HG03469 (cell line): Measurements from ENCODE around the gene IAH1.
A peak's percentile ranks its signal among the peaks of the same experiment; 100 is the strongest.

ENCODE experiments used
- ATAC-seq: cut with Tn5 transposase; IDR thresholded peaks from one replicate; pipeline ENCODE4 v1.9.1; 2021; ENCODE audit warnings: mild to moderate bottlenecking, moderate library complexity, moderate number of reproducible peaks; ENCODE audit not compliant: unreplicated experiment

IAH1 gene, protein sequence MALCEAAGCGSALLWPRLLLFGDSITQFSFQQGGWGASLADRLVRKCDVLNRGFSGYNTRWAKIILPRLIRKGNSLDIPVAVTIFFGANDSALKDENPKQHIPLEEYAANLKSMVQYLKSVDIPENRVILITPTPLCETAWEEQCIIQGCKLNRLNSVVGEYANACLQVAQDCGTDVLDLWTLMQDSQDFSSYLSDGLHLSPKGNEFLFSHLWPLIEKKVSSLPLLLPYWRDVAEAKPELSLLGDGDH

DNA sequence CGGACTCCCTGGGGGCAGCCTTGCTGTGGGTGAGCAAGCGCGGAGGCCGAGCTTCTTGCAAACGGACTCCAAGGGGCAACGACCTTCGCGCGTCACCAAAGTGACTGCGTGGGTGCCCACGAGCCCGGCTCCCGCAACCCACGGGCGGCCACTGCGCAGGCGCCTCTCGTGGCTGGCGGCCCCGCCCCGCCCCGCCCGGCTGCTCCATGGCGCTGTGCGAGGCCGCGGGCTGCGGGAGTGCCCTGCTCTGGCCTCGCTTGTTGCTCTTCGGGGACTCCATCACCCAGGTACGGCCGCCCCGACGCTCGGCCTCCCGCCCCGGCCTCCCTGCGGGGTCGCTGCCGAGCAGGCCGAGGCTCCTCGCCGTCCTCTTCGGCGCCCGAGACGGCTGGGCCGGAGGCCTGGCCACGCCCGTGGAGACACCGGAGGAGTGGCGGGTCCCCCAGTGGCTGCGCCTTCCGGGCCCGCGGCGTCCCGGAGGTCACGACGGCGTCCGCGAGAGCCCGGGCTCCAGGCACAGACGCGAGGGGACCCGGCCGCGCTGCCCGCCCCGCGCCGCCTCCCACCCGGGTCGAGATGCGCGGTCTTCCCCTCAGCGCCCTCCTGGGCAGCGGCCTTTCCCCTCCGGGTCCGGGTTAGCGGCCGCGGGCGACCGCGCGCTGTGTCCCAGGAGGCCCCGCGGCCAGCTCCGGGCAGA lies at the start of gene IAH1:
IAH1 (plus strand) TSS at position 191 of the 697 bp plus-strand sequence; CDS start at position 207, 16 bp downstream.
- ATAC-seq = peak; percentile 55

DNA sequence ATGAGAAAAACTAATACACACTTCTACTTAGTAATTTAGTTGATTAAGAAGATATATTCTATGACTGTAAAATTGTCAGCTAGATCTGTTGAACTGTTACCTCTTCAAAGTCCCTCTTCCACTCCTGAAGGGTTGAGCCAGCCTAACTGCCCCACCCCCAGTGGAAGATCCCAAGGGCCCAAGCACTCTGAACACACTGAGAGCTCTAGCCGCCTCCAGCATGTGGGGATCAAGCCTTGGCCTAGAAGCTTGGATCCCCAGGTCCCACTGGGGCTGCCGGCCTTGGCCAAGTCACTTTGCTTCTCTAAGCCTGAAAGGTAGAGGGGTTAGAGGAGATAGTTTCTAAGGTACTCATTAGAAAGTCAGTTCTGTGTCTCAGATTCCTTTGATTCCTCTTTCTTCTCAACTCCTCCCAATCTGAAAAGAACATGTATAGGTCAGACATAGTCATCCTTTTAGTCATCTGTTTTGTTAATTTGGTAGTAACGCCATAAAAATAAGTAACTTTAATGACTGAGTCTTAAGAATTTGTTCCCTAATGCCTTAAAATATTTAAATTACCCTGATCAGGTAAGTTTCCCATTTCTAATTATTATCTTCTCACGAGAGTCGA lies 45.3 kb upstream of the IAH1 start:
- ATAC-seq = no peak

DNA sequence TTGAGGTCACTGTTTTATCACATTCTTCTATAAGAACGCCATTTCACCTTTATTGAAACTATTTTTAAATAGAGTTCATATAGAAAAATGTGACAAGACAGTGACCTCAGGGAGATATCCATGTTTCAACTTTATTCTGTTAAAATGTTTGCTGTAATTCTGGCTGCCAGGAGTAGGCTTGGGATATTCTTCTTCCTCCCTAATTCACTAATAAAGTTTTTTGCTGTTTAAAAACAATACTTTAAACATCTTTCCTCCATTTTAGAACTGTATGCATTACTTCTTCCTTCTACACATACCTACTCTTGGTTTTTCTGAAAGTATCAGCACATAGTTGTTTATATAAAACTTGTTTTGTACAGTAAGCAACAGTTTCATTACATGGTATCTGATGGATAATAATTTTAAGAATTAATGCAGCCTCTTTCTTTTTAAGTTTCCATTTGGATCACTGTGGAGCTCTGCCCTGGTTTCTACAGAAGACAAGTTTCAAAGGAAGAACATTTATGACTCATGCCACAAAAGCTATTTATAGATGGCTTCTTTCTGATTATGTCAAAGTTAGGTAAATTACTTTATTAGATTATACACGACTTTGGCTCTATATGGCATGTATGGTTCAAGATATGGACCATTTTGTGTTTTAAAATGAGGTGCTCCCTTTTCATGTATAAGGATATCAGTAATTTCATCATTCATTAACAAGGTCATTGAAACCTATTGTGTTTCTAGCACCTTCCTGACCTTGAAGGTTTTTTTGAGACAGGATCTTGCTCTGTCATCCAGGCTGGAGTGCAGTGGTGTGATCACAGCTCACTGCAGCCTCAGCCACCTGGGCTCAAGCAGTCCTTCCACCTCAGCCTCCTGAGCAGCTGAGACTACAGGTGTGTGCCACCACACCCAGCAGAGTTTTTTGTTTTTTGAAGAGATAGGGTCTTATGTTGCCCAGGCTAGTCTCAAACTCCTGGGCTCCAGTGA lies 43.7 kb upstream of the IAH1 start:
- no peak for ATAC-seq

DNA sequence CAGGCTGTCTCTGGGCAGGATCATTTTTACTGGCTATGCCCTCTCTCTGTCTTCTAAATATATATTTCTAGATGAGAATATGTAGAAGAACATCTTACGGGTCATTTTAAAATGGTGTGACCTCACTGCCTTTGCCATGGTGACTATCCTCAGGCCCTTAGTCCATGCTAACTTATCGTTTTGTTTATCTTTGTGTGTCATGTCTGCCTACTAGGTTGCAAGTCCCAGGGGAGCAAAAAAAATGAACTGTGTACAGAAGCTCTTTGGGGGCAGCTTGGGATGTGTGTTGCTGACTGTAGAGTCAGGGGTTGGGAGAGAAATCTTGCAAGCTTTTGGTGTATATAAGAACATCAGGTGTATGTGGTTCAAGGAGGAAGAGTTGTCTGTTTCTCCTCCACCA lies 39.9 kb upstream of the IAH1 start:
- ATAC-seq = no peak

DNA sequence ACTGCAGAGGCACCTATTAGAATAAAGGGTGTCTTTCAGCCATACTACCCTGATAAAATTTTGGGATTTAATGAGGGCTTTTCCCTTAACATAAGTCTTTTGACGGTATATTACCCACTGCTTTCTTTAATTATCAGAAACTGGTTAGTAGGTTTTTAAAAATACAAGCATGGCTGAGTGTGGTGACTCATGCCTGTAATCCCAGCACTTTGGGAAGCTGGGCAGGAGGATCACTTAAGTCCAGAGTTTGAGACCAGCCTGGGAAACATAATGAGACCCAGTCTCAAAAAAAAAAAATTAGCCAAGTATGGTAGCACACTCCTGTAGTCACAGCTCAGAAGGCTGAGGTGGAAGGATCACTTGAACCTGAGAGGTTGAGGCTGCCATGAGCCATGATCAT lies 34.8 kb upstream of the IAH1 start:
- ATAC-seq = no peak

DNA sequence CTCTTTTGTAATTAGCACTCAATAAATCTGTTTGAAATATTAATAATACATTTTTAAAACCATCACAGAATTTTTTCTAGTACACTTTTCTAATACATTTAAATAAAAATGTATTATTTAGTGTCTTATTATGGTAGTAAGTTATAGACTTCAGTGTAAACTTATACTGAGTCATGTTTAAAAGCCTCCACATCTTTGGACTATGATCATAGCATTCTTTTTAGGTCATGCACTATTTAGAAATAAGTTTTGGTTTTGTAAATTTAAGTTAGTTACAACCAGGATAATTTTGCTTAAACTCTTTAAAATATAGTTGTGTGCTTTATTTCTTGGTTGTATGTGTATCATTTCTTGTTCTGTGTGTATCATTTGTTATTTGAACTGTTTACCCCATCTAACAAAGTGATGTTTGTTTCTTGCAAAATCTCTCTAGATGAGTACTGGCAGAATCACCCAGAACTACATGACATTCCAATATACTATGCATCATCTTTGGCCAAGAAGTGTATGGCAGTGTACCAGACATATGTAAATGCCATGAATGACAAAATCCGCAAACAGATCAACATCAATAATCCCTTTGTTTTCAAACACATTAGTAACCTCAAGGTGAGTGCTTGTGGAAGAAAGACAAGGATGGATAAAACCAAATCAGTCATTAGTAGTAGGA lies 34.2 kb upstream of the IAH1 start:
- no peak for ATAC-seq

DNA sequence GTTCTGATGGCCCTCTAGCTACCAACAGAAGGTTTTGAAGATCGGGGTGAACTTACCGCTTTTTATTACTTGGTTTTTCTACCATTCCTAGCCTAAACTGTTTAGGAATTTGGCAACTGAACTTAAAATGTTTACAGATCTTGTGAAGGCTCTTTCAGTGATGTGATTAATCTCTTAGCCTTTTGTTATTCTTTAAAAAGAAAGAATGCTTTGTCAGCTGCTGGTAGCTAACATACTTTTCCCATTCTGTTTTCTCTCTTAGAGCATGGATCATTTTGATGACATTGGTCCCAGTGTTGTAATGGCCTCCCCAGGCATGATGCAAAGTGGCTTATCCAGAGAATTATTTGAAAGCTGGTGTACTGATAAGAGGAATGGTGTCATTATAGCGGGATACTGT lies 32.8 kb upstream of the IAH1 start:
- no peak for ATAC-seq

DNA sequence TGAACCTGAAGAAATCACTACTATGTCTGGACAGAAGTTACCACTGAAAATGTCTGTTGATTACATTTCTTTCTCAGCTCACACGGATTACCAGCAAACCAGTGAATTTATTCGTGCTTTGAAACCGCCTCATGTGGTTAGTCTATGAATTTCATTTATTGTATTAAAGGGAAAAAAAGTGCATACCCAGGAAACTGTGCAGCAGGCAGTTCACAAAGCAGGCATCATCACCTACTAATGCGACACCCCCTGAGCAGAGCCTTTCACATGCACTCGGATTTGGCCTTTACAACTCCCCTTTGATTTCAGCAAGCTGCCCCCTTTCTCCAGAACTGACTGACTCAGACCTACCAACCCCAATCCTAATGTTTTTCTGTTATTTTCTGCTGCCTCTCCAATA lies 30.8 kb upstream of the IAH1 start:
- no peak for ATAC-seq

DNA sequence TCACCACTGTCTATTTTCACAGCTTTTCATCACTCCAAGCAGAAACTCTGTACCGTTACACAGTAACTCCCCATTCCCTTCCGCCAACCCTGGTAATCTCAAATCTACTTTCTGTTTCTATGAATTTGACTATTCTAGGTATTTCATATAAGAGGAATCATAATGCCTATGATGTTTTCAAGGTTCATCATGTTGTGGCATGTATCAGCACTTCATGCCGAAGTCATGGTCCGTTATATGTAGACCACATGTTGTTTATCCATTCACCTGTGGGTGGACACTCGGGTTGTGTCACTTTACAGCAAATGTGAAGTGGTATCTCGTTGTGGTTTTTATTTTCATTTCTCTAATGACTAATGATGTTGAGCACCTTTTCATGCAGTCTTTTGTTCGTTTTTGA lies 29.3 kb upstream of the IAH1 start:
- ATAC-seq = no peak

DNA sequence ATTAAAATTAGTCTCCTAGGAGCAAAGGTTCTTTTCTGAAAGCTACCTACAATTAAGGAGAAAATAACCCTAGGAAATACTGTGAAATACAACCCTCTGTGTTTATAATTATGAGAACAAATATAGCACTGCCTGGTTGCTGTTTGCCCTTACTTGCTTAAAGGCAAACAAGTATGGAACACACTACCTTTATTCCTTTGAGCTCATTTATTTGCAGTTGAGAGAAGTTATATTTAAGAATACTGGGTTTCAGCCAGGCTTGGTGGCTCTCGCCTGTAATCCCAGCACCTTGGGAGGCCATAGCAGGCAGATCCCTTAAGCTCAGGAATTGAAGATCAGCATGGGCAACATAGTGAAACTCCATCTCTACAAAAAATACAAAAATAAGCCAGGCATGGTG lies 23.1 kb upstream of the IAH1 start:
- no peak for ATAC-seq

DNA sequence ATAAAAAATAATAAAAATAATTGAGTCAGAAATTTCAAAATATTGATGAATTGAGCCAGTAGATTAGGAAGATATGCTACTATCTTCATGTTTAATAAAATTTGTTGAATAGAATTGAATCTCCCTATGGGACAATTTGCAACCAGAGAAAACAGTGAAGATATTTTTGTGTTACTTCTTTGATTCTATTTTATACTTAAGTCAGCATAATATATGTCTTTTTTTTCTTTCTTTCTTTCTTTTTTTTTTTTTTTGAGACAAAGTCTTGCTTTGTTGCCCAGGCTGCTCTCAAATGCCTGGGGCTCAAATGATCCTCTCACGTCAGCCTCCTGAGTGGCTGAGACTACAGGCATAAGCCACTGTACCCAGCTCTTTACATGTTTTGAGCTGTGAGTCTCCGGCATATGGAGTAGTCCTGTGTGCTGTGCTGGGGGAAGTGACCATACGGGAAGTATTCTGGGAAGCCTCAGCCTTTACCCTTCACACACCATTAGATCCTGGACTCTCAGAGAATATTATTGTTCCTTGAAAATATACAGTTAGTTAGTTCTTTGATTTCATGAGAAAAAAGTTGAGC lies 13.8 kb upstream of the IAH1 start:
- no peak for ATAC-seq

DNA sequence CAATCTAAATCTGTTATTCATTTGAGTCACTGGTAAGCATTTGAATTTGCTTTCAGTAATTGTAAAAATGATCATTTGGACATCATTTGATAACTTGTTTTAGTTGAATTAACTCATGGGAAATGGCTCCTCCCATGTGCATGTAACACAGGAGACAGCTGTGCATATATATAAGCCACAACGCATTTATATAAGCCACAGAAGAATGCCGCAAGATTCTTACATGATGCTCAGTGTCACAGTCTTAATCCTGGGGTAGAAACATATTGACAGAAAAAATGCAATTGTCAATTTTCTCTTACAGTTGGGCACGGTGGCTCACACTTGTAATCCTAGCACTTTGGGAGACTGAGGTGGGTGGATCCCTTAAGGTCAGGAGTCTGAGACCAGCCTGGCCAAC lies 13.3 kb upstream of the IAH1 start:
- ATAC-seq = no peak

DNA sequence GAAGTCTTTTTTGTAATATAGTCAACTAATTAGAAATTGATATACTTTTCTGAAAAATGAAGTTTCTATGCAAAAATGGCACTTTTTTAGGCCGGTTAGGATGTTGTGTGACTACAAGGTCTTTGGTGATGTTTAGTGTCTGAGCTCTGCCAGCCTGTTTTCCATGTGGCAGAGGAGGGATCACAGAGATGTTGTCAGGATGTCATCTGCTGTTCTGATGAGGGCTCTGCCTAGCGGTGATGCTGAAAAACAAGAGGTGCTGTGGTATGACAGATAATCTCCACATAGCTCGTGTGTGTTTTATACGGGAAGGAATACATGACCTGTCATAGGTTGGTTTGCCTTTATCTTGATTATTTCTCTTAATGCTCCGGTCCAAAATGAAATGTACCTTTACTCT lies 12.0 kb upstream of the IAH1 start:
- no peak for ATAC-seq

DNA sequence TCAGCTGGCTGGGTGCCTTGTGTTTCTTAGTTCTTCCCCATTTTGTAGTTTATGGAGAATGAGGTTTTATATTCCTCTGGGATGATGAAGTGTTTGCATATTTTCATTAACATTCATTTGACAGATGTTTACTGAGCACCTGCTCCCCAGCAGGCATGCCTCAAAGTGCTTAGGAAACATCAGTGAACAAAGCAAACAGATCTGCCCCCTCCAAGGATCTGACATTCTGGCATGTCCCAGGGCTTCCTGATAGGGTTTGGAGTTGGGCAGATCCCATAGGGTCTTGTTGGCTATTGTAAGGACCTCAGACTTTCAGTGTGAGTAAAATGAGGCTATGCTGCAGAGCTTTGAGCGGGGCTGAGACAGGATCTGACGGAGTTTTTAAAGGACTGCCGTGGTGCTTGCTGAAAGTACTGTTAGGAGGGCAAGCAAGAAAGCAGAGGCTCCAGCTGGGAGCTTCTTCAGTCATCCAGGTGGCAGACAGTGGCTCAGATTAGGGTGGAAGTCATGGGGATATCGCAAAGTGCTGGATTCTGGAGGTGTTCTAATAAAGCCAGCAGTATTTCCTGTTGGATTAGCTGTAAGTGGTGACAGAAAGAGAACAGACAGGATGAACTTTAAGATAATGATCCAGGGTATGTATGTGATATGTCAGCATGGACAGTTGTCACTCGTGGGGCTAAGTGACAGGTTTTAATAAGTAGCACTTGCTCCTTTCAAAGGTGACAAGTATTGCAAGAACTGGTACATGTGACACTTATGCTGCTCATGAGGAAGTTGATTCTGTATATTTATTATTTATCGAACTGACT lies 11.3 kb upstream of the IAH1 start:
- ATAC-seq = no peak

DNA sequence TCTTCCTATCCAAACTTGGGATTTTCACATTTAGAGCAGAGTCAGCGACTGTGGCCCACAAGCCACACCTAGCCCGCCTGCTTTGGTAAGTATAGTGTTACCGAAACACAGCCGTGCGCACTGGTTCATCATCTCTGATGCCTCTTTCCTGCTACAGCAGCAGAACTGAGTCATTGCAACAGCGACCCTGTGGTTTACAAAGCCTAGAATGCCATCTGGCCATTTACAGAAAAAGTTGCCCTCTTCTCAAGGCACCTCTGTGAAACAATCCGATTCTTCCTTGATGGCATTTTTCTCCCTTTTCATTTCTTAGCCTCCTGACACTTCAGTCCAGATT lies 10.7 kb upstream of the IAH1 start:
- no peak for ATAC-seq

DNA sequence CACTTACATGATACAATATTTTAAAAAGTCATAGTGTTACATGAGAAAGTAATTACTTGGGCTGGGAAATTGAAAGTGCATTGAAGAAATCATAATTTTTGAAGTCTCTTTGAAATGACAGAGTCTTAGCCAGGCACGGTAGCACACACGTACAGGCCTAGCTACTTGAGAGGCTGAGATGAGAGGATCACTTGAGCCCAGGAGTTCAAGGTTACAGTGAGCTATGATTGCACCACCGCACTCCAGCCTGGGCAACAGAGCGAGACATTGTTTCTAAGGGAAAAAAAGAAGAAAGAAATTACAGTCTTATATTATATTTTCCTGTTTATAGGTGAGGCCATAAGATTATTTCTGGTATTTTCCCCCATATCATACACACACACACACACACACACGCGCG lies 9.2 kb upstream of the IAH1 start:
- ATAC-seq = no peak

DNA sequence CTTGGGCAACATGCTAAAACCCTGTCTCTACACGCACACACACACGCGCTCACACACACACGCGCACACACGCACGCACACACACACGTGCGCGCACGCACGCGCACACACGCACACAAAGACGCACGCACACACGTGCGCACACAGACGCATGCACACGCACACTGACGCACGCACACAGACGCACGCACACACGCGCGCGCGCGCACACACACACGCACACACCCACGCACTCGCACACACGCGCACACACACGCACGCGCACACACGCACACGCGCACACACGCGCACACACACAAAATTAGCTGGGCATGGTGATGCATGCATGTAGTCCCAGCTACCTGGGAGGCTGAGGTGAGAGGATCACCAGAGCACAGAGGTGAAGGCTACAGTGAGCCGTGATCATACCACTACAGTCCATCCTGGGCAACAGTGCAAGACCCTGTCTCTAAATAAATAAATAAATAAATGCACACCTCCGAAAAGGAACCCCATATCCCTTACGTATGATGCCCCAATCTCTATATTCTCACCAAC lies 8.1 kb upstream of the IAH1 start:
- ATAC-seq = no peak

DNA sequence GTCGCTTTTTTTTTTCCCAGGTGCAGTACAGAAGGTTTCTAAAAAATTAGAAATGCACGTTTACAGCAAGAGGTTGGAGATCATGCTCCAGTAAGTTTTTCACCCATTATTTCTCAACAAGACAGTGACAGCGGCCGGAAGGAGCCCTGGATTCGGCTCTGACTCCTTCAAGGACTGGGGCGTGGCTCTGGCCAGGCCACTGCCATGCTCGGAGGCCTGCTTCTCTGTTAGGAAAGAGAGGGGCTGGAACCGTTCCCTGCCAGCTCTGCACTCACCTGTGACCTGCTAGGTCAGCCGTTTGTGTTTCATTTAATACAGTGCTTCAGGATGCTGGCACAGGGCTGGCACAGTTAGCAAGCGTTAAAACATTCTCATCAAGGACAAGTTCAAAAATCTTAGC lies 6.7 kb upstream of the IAH1 start:
- no peak for ATAC-seq

DNA sequence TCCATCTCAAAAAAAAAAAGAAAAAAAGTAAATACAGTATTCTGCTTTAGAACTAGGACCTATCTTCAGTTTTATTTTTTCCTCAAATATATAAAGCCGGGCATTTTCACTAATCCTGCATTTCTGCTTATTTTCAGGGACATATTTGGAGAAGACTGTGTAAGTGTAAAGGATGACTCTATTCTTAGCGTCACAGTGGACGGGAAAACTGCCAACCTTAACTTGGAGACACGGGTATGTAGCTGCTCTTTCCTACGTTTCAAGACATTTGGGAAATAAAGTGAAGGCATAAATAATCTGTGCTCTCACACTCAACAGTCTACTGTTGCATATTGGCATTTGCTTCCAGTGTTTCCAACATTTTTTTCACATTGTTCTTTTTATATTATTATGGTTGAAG lies 3.1 kb upstream of the IAH1 start:
- no peak for ATAC-seq
